HepG2 (cell line): ENCODE data around the gene PIP5K1A. TPM values are rescaled to one million over a fixed set of nuclear protein-coding genes. Genes with fewer than 3 reads are reported as not detected.
A peak's percentile ranks its signal among the peaks of the same experiment; 100 is the strongest.

ENCODE experiments used
- AGO1 ChIP-seq: fragments of 200-400 bp; formaldehyde crosslinking; IDR thresholded peaks from 2 replicates; pipeline ENCODE4 v1.6.1; 2017; ENCODE audit warnings: mild to moderate bottlenecking, low read depth, low read length, moderate library complexity; ENCODE audit not compliant: poor library complexity, severe bottlenecking
- AGO2 ChIP-seq: fragments of 200-400 bp; formaldehyde crosslinking; optimal IDR thresholded peaks from 2 replicates; pipeline ENCODE3; 2017; ENCODE audit warnings: mild to moderate bottlenecking, low read depth, low read length, moderate library complexity
- FOSL1 ChIP-seq: sonication (generic); formaldehyde crosslinking; IDR thresholded peaks from 2 replicates; pipeline ENCODE4 v1.9.0; 2021; ENCODE audit warnings: missing genetic modification reagents, borderline replicate concordance
- HBP1 ChIP-seq: IDR thresholded peaks from 2 replicates; pipeline ENCODE4 v1.6.1; 2016; ENCODE audit warnings: low read depth, control low read depth
- KDM2A ChIP-seq: sonication (generic); formaldehyde crosslinking; IDR thresholded peaks from 2 replicates; pipeline ENCODE4 v1.4.0; 2020; ENCODE audit warnings: low read depth, missing genetic modification reagents, borderline replicate concordance
- KLF12 ChIP-seq: sonication (generic); formaldehyde crosslinking; IDR thresholded peaks from 2 replicates; pipeline ENCODE4 v1.4.0; 2020; ENCODE audit warnings: missing genetic modification reagents, borderline replicate concordance
- POLR2A ChIP-seq, 2 experiments: IDR thresholded peaks; 2 replicates each; pipeline ENCODE4 v1.6.1; 2011; ENCODE audit warnings: low read depth in 2 of 2, low read length in 2 of 2, mild to moderate bottlenecking in 1 of 2, moderate library complexity in 1 of 2; ENCODE audit not compliant: insufficient read depth in 1 of 2
- POLR2AphosphoS5 ChIP-seq: IDR thresholded peaks from 2 replicates; pipeline ENCODE4 v1.6.1; 2012; ENCODE audit warnings: low read depth, low read length
- RFX5 ChIP-seq: IDR thresholded peaks from 2 replicates; pipeline ENCODE4 v1.6.1; 2011; ENCODE audit warnings: low read depth, low read length, improper control_type of control experiment
- SIX4 ChIP-seq: sonication (generic); formaldehyde crosslinking; IDR thresholded peaks from 2 replicates; pipeline ENCODE4 v1.4.0; 2020; ENCODE audit warnings: missing genetic modification reagents
- ZBTB42 ChIP-seq: sonication (generic); formaldehyde crosslinking; IDR thresholded peaks from 2 replicates; pipeline ENCODE4 v1.5.0; 2020; ENCODE audit warnings: mild to moderate bottlenecking, missing genetic modification reagents
- ZC3H13 ChIP-seq: sonication (generic); formaldehyde crosslinking; IDR thresholded peaks from 2 replicates; pipeline ENCODE4 v1.8.1; 2023; ENCODE audit warnings: mild to moderate bottlenecking, missing genetic modification reagents, moderate library complexity
- ZNF329 ChIP-seq: sonication (generic); formaldehyde crosslinking; IDR thresholded peaks from 2 replicates; pipeline ENCODE4 v1.9.0; 2021; ENCODE audit warnings: low read depth, mild to moderate bottlenecking, missing genetic modification reagents
- ZNF431 ChIP-seq: sonication (generic); formaldehyde crosslinking; IDR thresholded peaks from 2 replicates; pipeline ENCODE4 v1.9.0; 2022; ENCODE audit warnings: missing genetic modification reagents, low read depth, mild to moderate bottlenecking, borderline replicate concordance
- ZNF530 ChIP-seq: sonication (generic); formaldehyde crosslinking; IDR thresholded peaks from 2 replicates; pipeline ENCODE4 v1.5.0; 2020; ENCODE audit warnings: low read depth, mild to moderate bottlenecking, missing genetic modification reagents
- ZNF616 ChIP-seq: sonication (generic); formaldehyde crosslinking; IDR thresholded peaks from 2 replicates; pipeline ENCODE4 v1.5.0; 2020; ENCODE audit warnings: low read depth, mild to moderate bottlenecking, missing genetic modification reagents
- ZNF670 ChIP-seq: sonication (generic); formaldehyde crosslinking; IDR thresholded peaks from 2 replicates; pipeline ENCODE4 v1.8.0; 2022; ENCODE audit warnings: mild to moderate bottlenecking, missing genetic modification reagents, borderline replicate concordance
- ZNF768 ChIP-seq: sonication (generic); formaldehyde crosslinking; IDR thresholded peaks from 2 replicates; pipeline ENCODE4 v1.4.0; 2020; ENCODE audit warnings: missing genetic modification reagents
- ZSCAN20 ChIP-seq: sonication (generic); formaldehyde crosslinking; IDR thresholded peaks from 2 replicates; pipeline ENCODE4 v1.4.0; 2020; ENCODE audit warnings: missing genetic modification reagents, mild to moderate bottlenecking, borderline replicate concordance
- ZZZ3 ChIP-seq: sonication (generic); formaldehyde crosslinking; IDR thresholded peaks from 2 replicates; pipeline ENCODE4 v1.4.0; 2020; ENCODE audit warnings: missing genetic modification reagents, mild to moderate bottlenecking, borderline replicate concordance
- polyA plus RNA-seq, 8 experiments: library from polyadenylated mRNA; depleted of rRNA in 3 of 8; stranded (reverse) in 7 of 8; unstranded in 1 of 8; fragments of >200 nt; fragmentation: Illumina TruSeq in 4 of 8; extraction: Trizol in 4 of 8; gene quantifications; 2 replicates each; pipeline versions ENCODE4 v1.2.1 to v1.2.3, GENCODE V29; 2011 to 2016; ENCODE audit warnings: low read depth in 4 of 8, missing spikeins in 1 of 8, mixed read lengths in 1 of 8; ENCODE audit not compliant: insufficient read depth in 1 of 8
- total RNA-seq, 5 experiments: library from RNA; depleted of rRNA; stranded (reverse); fragments of >200 nt; fragmentation: Illumina TruSeq; extraction: Trizol; gene quantifications; 2 replicates each; pipeline ENCODE4 v1.2.3, GENCODE V29; 2016; ENCODE audit warnings: low read depth in 1 of 5
- TF ChIP-seq, protein P1 (sequence below): sonication (generic); formaldehyde crosslinking; IDR thresholded peaks from 2 replicates; pipeline ENCODE4 v1.8.0; 2022; ENCODE audit warnings: mild to moderate bottlenecking, missing genetic modification reagents, borderline replicate concordance
- TF ChIP-seq, protein P2 (sequence below): sonication (generic); formaldehyde crosslinking; IDR thresholded peaks from 2 replicates; pipeline ENCODE4 v1.8.0; 2022; ENCODE audit warnings: missing genetic modification reagents, mild to moderate bottlenecking, inconsistent platforms, borderline replicate concordance
- TF ChIP-seq, protein P3 (sequence below): sonication (generic); formaldehyde crosslinking; IDR thresholded peaks from 2 replicates; pipeline ENCODE4 v1.4.0; 2020; ENCODE audit warnings: mild to moderate bottlenecking, low read depth, missing genetic modification reagents

PIP5K1A gene
- total and polyA plus RNA-seq, 2 of the 13 experiments (the other 11 are each of a cell fraction or from before 2014, with no cell fraction given) = 45.3 to 65.1 TPM

DNA sequence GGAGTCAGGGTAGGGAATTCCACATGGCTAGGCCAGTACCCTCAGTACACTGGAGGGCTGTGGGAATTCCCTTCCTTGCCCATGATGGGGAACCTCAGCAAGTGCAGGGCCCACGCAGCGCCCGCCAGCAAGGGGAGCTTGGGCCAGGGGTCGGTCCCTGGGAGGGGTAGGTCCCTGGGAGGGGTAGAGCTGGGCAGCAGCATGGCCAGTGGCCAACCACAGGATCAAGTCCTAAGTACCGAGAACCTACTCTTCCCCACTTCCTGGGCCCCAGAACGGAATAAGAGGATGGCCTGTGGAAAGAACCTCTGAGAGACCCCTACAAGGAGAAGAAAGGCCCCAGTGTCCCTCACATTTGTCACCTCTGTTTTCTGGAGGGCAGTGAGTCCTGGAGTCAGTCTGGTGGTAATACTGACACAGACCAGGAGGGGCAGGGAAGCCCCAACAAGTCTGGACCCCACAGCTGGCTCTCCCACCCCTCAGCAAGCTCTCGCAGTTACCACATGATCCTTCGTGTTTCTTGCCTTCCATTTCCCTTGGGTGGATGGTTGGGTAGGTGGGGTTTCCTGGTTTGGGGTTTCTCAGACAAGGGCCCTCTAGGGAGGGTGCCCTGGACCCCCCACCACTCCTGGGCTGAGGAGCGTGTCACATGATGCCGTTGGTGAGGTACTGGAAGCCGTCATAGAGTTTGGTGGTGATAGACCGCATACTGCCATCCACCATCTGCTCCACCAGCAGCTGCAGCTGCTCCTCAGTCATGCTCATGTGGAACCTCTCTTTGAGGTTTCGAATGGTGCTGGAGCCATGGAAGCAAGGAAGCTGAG lies 94.1 kb downstream of the PIP5K1A start (continued):
- TF ChIP-seq HBP1 (no peak), ZNF329 (CRISPR knock-in tag) (no peak), ZNF670 (CRISPR knock-in tag) (no peak), RFX5 (no peak), POLR2A (IDR thresholded peaks at IDR 0.05; ENCODE audit: insufficient read depth in 1 of 2, low read depth in 2 of 2, low read length in 2 of 2) (peak in 1 of 2 experiments; percentile 43; a peak in 2 of 4 replicates), ZNF768 (CRISPR knock-in tag) (0 out of 2 replicates have a peak, but pooled peaks have one; percentile 37), ZBTB42 (no peak), KDM2A (CRISPR knock-in tag) (peak; percentile 13; the same call in 1 of the 2 replicates), ZNF616 (CRISPR knock-in tag) (no peak), AGO2 (peak; percentile 82), ZZZ3 (CRISPR knock-in tag) (no peak), ZSCAN20 (CRISPR knock-in tag) (no peak), ZNF530 (no peak), POLR2AphosphoS5 (peak; percentile 35; the same call in 1 of the 2 replicates), ZC3H13 (CRISPR knock-in tag) (peak; percentile 12; the same call in 1 of the 2 replicates), AGO1 (peak; percentile 68), SIX4 (CRISPR knock-in tag) (no peak), FOSL1 (no peak), KLF12 (CRISPR knock-in tag) (no peak), ZNF431 (CRISPR knock-in tag) (no peak)
- TF ChIP-seq, protein P1, sequence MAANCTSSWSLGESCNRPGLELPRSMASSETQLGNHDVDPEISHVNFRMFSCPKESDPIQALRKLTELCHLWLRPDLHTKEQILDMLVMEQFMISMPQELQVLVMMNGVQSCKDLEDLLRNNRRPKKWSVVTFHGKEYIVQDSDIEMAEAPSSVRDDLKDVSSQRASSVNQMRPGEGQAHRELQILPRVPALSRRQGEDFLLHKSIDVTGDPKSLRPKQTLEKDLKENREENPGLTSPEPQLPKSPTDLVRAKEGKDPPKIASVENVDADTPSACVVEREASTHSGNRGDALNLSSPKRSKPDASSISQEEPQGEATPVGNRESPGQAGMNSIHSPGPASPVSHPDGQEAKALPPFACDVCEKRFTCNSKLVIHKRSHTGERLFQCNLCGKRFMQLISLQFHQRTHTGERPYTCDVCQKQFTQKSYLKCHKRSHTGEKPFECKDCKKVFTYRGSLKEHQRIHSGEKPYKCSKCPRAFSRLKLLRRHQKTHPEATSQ (CRISPR knock-in tag) = 0 out of 2 replicates have a peak, but pooled peaks have one; percentile 16
- TF ChIP-seq, protein P2, sequence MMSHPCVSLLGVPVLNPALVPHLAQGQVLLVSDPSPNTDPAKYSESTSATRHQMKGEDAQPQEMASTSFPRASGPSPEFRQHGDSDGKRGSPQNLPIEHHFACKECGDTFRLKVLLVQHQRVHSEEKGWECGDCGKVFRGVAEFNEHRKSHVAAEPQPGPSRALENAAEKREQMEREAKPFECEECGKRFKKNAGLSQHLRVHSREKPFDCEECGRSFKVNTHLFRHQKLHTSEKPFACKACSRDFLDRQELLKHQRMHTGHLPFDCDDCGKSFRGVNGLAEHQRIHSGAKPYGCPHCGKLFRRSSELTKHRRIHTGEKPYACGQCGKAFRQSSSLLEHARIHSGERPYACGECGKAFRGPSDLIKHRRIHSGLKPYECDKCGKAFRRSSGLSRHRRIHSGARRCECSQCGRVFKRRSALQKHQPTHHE = no peak
- TF ChIP-seq, protein P3, sequence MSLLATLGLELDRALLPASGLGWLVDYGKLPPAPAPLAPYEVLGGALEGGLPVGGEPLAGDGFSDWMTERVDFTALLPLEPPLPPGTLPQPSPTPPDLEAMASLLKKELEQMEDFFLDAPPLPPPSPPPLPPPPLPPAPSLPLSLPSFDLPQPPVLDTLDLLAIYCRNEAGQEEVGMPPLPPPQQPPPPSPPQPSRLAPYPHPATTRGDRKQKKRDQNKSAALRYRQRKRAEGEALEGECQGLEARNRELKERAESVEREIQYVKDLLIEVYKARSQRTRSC (CRISPR knock-in tag) = no peak
